ENCODE measurements around the gene DDOST.

DDOST gene

GRCh38 chr1:20626524-20626923, 34.6 kb downstream of the DDOST start:
- H3K27me3 Mint-ChIP-seq (ENCODE audit: low read depth, poor library complexity), result peaks cover 10% of the 10 kb centered on the region
- H3K4me3 Mint-ChIP-seq, result no peak overlapping the region
- peaks cover 6% of the 10 kb centered on the region for H3K9me3 Mint-ChIP-seq
- DNase-seq, result no peak
- TF ChIP-seq CTCF (IDR thresholded peaks at IDR 0.05), result no peak
- H3K36me3 Mint-ChIP-seq (ENCODE audit: low read depth), result no peaks in the 10 kb centered on the region
- no peak overlapping the region for H3K27ac Mint-ChIP-seq
- H3K4me1 Mint-ChIP-seq, result peaks cover 5% of the 10 kb centered on the region

DNA sequence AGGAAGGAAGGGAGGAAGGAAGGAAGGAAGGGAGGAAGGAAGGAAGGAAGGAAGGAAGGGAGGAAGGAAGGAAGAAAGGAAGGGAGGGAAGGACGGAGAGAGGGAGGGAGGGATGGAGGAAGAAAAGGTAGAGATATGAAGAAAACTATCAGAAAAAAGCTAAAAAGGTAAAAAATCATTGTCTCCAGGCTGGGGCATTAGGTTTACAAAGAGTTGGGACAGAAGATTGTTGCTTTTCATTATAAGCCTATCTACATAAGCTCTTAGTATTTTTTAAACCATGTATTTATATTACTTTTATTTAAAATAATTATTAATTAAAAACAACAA, 35.1 kb downstream of the DDOST start:
- peaks cover 6% of the 10 kb centered on the region for H3K9me3 Mint-ChIP-seq
- no peaks in the 10 kb centered on the region for H3K36me3 Mint-ChIP-seq (ENCODE audit: low read depth)
- no peak for TF ChIP-seq CTCF (IDR thresholded peaks at IDR 0.05)
- no peak overlapping the region for H3K27ac Mint-ChIP-seq
- H3K4me1 Mint-ChIP-seq, result peaks cover 5% of the 10 kb centered on the region
- H3K4me3 Mint-ChIP-seq, result no peak overlapping the region
- H3K27me3 Mint-ChIP-seq (ENCODE audit: low read depth, poor library complexity), result peaks cover 10% of the 10 kb centered on the region
- DNase-seq, result no peak

GRCh38 chr1:20625176-20626097, 35.7 kb downstream of the DDOST start:
- DNase-seq, result no peak
- peaks cover 5% of the 10 kb centered on the region for H3K4me1 Mint-ChIP-seq
- H3K27me3 Mint-ChIP-seq (ENCODE audit: low read depth, poor library complexity), result peaks cover 10% of the 10 kb centered on the region
- no peak for TF ChIP-seq CTCF (IDR thresholded peaks at IDR 0.05)
- H3K36me3 Mint-ChIP-seq (ENCODE audit: low read depth), result no peaks in the 10 kb centered on the region
- peak overlapping the region; percentile 5 for H3K27ac Mint-ChIP-seq
- H3K9me3 Mint-ChIP-seq, result peaks cover 6% of the 10 kb centered on the region
- H3K4me3 Mint-ChIP-seq, result no peak overlapping the region

DNA sequence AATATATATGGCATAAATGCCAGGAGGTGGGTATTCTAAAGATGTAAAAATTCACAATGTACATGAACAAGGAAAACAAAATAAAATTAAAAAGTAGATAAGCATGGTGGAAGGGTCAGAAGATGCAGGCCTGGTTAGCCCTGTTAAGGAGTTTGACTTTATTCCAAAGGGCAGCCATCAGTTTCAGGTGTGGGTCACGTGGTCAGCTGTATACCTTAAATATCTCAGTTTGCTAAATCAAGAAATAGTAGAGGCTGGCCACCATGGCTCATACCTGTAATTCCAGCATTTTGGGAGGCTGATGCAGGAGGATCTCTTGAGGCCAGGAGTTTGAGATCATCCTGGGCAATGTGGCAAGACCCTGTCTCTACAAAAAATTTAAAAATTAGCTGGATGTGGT, 36.5 kb downstream of the DDOST start:
- H3K4me3 Mint-ChIP-seq, result no peak overlapping the region
- no peaks in the 10 kb centered on the region for H3K36me3 Mint-ChIP-seq (ENCODE audit: low read depth)
- H3K4me1 Mint-ChIP-seq, result peaks cover 5% of the 10 kb centered on the region
- DNase-seq, result no peak
- H3K27ac Mint-ChIP-seq, result no peak overlapping the region
- TF ChIP-seq CTCF (IDR thresholded peaks at IDR 0.05), result no peak
- H3K27me3 Mint-ChIP-seq (ENCODE audit: low read depth, poor library complexity), result peaks cover 15% of the 10 kb centered on the region
- peaks cover 6% of the 10 kb centered on the region for H3K9me3 Mint-ChIP-seq

DNA sequence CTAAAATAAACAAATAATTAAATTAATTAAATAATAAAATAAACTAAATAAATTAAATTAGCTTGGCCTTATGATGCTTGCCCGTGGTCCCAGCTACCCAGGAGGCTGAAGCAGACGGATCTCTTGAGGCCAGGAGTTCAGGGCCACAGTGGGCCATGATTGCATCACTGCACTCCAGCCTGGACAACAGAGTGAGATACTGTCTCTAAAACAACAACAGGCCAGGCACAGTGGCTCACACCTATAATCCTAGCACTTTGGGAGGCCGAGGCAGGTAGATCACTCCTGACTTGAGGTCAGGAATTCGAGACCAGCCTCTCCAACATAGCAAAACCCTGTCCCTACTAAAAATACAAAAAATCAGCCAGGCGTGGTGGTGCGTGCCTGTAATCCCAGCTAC, 40.2 kb downstream of the DDOST start:
- Mint-ChIP-seq H3K27ac (no peak overlapping the region), H3K9me3 (no peaks in the 10 kb centered on the region)
- TF ChIP-seq CTCF (IDR thresholded peaks at IDR 0.05), result no peak

DNA sequence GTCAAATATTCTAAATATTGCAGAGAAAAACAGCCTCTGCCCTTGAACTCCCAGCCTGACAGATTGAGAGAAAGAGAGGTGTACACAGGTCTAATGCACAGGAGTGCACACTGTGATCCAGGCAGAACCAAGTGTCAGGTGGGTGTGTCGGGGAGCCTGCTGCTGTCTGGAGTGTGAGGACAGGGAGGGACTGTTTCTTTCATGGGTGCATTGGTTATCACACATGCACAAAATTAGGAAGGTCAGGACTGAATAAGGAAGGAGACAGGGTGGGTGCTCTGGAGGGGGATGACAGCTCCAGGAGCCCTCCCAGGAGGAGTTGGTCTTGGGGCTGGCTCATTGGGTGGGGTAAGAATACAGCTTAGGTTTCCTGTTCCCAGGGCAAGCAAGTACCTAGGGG, 41.2 kb downstream of the DDOST start:
- Mint-ChIP-seq H3K9me3 (no peaks in the 10 kb centered on the region), H3K36me3 (ENCODE audit: low read depth) (no peaks in the 10 kb centered on the region), H3K4me1 (peaks cover 22% of the 10 kb centered on the region), H3K27ac (peak overlapping the region; percentile 17), H3K27me3 (ENCODE audit: low read depth, poor library complexity) (peaks cover 5% of the 10 kb centered on the region), H3K4me3 (no peak overlapping the region)
- no peak for TF ChIP-seq CTCF (IDR thresholded peaks at IDR 0.05)
- no peak for DNase-seq

More for the DNA sequence above, 40.2 kb downstream of the DDOST start:
- Mint-ChIP-seq H3K27me3 (ENCODE audit: low read depth, poor library complexity) (peaks cover 6% of the 10 kb centered on the region), H3K4me1 (peaks cover 17% of the 10 kb centered on the region), H3K36me3 (ENCODE audit: low read depth) (no peaks in the 10 kb centered on the region), H3K4me3 (no peak overlapping the region)
- DNase-seq, result no peak

All from nephron progenitor cell (in vitro differentiated cells).